Parathyroid adenoma (tissue), 2 donors: ENCODE measurements around the gene SEMA3E.
A peak's percentile ranks its signal among the peaks of the same experiment; 100 is the strongest.

Experiments used
- H2AFZ ChIP-seq: fragments of 300-600 bp; sonication (generic); one replicate; pipeline ENCODE4 v1.7.0; 2017; ENCODE audit warnings: antibody characterized with exemption, mild to moderate bottlenecking
- H3K27ac ChIP-seq: fragments of 300-600 bp; sonication (generic); one replicate; pipeline ENCODE4 v1.7.0; 2017
- H3K27me3 ChIP-seq: fragments of 300-600 bp; sonication (generic); one replicate; pipeline ENCODE4 v1.7.0; 2017; ENCODE audit warnings: low read length; ENCODE audit not compliant: control insufficient read depth, insufficient read depth
- H3K36me3 ChIP-seq: fragments of 300-600 bp; sonication (generic); one replicate; pipeline ENCODE4 v1.7.0; 2017; ENCODE audit warnings: low read length; ENCODE audit not compliant: control insufficient read depth, insufficient read depth
- H3K4me1 ChIP-seq: fragments of 300-600 bp; sonication (generic); one replicate; pipeline ENCODE4 v1.7.0; 2017; ENCODE audit warnings: control low read depth
- H3K4me2 ChIP-seq: fragments of 300-600 bp; sonication (generic); one replicate; pipeline ENCODE4 v1.7.0; 2017; ENCODE audit warnings: low read length
- H3K4me3 ChIP-seq: fragments of 300-600 bp; sonication (generic); one replicate; pipeline ENCODE4 v1.7.0; 2017; ENCODE audit warnings: low read depth, low read length
- H3K79me2 ChIP-seq: fragments of 300-600 bp; sonication (generic); one replicate; pipeline ENCODE4 v1.7.0; 2017; ENCODE audit warnings: control low read depth
- H3K9ac ChIP-seq: fragments of 300-600 bp; sonication (generic); one replicate; pipeline ENCODE4 v1.7.0; 2017; ENCODE audit warnings: mild to moderate bottlenecking
- H3K9me3 ChIP-seq: fragments of 300-600 bp; sonication (generic); one replicate; pipeline ENCODE4 v1.7.0; 2017; ENCODE audit warnings: low read length; ENCODE audit not compliant: control insufficient read depth
- CTCF ChIP-seq: fragments of 300-600 bp; sonication (generic); IDR thresholded peaks from one replicate; pipeline ENCODE4 v1.7.0; 2017; ENCODE audit warnings: antibody characterized with exemption, mild to moderate bottlenecking
- donor health status: primary hyperparathyroidism.

SEMA3E gene

GRCh38 chr7:83648464-83649241 is at the start of gene SEMA3E:
Gene SEMA3E, minus strand, starts transcription at chr7:83649139.
- no peak within 1 kb of the TSS for H3K9ac ChIP-seq
- no peak within 1 kb of the TSS for H3K27ac ChIP-seq
- H3K4me2 ChIP-seq: peak within 1 kb of the TSS; percentile 52

DNA sequence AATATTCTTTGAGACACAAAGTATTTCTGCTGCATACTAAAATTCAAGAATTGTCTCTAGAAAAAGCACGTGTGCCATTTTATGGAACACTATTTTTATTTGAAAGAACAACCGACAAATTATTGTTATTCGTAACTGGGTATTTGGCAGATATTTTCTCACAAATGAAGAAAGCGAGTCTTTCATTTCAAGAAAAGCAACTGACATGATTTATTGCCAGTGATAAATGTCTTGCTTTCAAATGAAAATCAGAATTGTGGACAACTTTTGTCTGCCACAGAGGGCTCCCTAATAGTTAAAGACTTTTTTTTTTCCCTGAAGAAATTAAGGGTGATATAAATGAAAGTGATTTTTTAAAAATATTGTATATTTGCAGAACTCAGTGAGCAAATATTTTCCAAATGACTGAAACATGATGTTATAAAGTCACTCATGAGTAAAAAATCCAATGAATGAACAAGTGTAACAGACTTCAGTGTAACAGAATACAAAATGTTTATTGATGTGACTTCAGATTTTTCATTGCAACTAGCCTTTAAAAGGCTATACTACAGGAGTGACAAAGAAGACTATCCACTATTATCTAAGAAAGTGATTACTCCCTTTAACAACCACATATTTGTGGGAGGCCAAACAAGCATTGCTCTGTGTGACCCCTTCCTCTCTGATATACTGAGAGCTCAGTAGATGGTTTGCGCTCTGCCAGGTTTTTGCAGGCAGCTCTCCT is 49.0 kb upstream of the SEMA3E start:
- Histone ChIP-seq H3K79me2 (no peaks in the 10 kb centered on the region), H3K36me3 (no peaks in the 10 kb centered on the region), H3K4me1 (no peaks in the 10 kb centered on the region), H3K27ac (no peak overlapping the region), H3K9me3 (no peaks in the 10 kb centered on the region), H3K9ac (no peak overlapping the region), H2AFZ (no peak overlapping the region), H3K27me3 (no peaks in the 10 kb centered on the region), H3K4me3 (no peak overlapping the region), H3K4me2 (no peak overlapping the region)
- TF ChIP-seq CTCF: no peak

More at GRCh38 chr7:83648464-83649241, at the start of gene SEMA3E:
- peak within 1 kb of the TSS; percentile 27 for H3K4me3 ChIP-seq
- no peaks in the 10 kb centered on the region for H3K27me3 ChIP-seq
- no peaks in the 10 kb centered on the region for H3K9me3 ChIP-seq
- no peak for TF ChIP-seq CTCF
- peak within 1 kb of the TSS; percentile 61 for H2AFZ ChIP-seq
- no peaks in the 10 kb centered on the region for H3K4me1 ChIP-seq
- H3K79me2 ChIP-seq: no peaks in the 10 kb centered on the region
- H3K36me3 ChIP-seq: no peaks in the 10 kb centered on the region

- H3K4me1 ChIP-seq: no peaks in the 10 kb centered on the region
- H3K4me3 ChIP-seq: no peak overlapping the region
- no peak overlapping the region for H2AFZ ChIP-seq
- no peak overlapping the region for H3K4me2 ChIP-seq
- no peaks in the 10 kb centered on the region for H3K36me3 ChIP-seq
- no peaks in the 10 kb centered on the region for H3K9me3 ChIP-seq
- H3K27me3 ChIP-seq: no peaks in the 10 kb centered on the region
- H3K27ac ChIP-seq: no peak overlapping the region
- H3K79me2 ChIP-seq: no peaks in the 10 kb centered on the region
- TF ChIP-seq CTCF: no peak
- no peak overlapping the region for H3K9ac ChIP-seq
Measured at GRCh38 chr7:83696101-83696500, 47.2 kb upstream of the SEMA3E start.

DNA sequence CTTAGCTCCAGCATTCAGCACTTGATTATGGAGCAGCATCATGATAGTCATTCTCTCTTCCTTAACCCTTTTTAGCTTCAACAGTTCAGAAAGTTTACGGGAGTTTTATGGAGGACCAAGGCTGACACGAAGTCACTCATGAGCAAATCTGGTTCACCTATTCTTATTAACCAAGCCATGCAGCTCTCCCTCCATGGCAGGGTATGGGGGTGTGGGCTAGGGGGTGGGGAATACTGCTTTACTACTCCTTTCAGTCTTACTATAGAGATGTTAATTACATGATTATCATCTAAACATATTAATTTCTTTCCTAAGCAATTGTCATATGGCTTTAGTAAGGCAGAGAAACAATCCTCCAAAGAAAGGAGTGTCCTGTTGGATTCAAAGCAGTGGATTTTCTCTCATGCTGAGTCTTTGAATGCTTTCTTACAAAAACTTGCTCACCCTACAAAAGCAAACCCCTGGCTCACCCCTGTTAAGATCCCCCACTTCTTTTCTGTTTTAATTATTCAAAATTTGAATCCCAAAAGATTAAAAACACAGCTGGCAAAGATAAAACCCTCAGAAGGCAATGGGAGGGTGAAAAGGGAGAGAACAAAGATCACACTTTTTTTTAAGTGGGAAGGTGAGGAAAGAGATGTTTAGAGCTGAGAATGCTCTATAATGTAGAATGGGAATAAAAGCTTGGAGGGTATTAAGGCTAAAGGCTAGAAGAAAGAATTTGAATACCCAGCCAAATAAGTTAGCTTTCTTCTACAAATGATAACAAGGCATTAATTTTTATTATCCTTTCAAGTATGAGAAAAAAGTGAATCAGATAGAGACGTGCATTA is 46.4 kb upstream of the SEMA3E start:
- H3K9me3 ChIP-seq: no peaks in the 10 kb centered on the region
- H3K4me3 ChIP-seq: no peak overlapping the region
- no peak for TF ChIP-seq CTCF
- H3K4me1 ChIP-seq: no peaks in the 10 kb centered on the region
- H3K9ac ChIP-seq: no peak overlapping the region
- H3K36me3 ChIP-seq: no peaks in the 10 kb centered on the region
- H3K79me2 ChIP-seq: no peaks in the 10 kb centered on the region
- no peaks in the 10 kb centered on the region for H3K27me3 ChIP-seq
- no peak overlapping the region for H3K4me2 ChIP-seq
- no peak overlapping the region for H2AFZ ChIP-seq
- H3K27ac ChIP-seq: no peak overlapping the region
